Neural progenitor cell (in vitro differentiated cells): ENCODE results near the gene TMEM161B. TPM values are rescaled to one million over a fixed set of nuclear protein-coding genes. Genes with fewer than 3 reads are reported as not detected.

Experiments
- DNase-seq: peaks from one replicate; pipeline ENCODE4 v3.0.0-alpha.2; 2016; ENCODE audit warnings: low spot score
- H2AFZ ChIP-seq: fragments of 200-600 bp; sonication (generic); replicated peaks from 2 replicates; pipeline ENCODE4 v1.6.1; 2016; ENCODE audit warnings: antibody characterized with exemption
- H3F3A ChIP-seq: fragments of 200-600 bp; sonication (generic); 2 replicates; pipeline ENCODE4 v1.6.1; 2016; ENCODE audit warnings: antibody characterized with exemption, low read depth
- H3K27ac ChIP-seq: fragments of 200-600 bp; sonication (generic); 2 replicates; pipeline ENCODE4 v1.5.1; 2016; ENCODE audit warnings: mild to moderate bottlenecking
- H3K27me3 ChIP-seq: fragments of 200-600 bp; sonication (generic); 2 replicates; pipeline ENCODE4 v1.6.1; 2016; ENCODE audit warnings: mild to moderate bottlenecking, moderate library complexity
- H3K36me3 ChIP-seq: fragments of 200-600 bp; sonication (generic); 2 replicates; pipeline ENCODE4 v1.5.1; 2016
- H3K4me1 ChIP-seq: fragments of 200-600 bp; sonication (generic); 2 replicates; pipeline ENCODE4 v1.6.1; 2016; ENCODE audit warnings: mixed run types
- H3K4me2 ChIP-seq: fragments of 200-600 bp; sonication (generic); 2 replicates; pipeline ENCODE4 v1.6.1; 2016
- H3K4me3 ChIP-seq: fragments of 200-600 bp; sonication (generic); 2 replicates; pipeline ENCODE4 v1.5.1; 2016
- H3K79me2 ChIP-seq: fragments of 200-600 bp; sonication (generic); 2 replicates; pipeline ENCODE4 v1.6.1; 2016; ENCODE audit warnings: low read depth
- H3K9ac ChIP-seq: fragments of 200-600 bp; sonication (generic); 2 replicates; pipeline ENCODE4 v1.6.1; 2016
- H3K9me3 ChIP-seq: fragments of 200-600 bp; sonication (generic); 2 replicates; pipeline ENCODE4 v1.5.1; 2016; ENCODE audit warnings: low read depth
- H4K20me1 ChIP-seq: fragments of 200-600 bp; sonication (generic); 2 replicates; pipeline ENCODE4 v1.6.1; 2016; ENCODE audit warnings: low read depth
- H3K27ac Mint-ChIP-seq: 3 replicates; pipeline ENCODE4 v1.8.0; 2021; ENCODE audit warnings: mixed read lengths
- H3K27me3 Mint-ChIP-seq: 2 replicates; pipeline ENCODE4 v1.8.0; 2022; ENCODE audit warnings: low read depth, mild to moderate bottlenecking, inconsistent platforms, moderate library complexity, mixed read lengths; ENCODE audit not compliant: insufficient read depth
- H3K36me3 Mint-ChIP-seq: 3 replicates; pipeline ENCODE4 v1.8.0; 2021; ENCODE audit warnings: mixed read lengths
- H3K4me1 Mint-ChIP-seq: 3 replicates; pipeline ENCODE4 v1.8.0; 2021; ENCODE audit warnings: mixed read lengths
- H3K4me3 Mint-ChIP-seq: 3 replicates; pipeline ENCODE4 v1.8.0; 2021; ENCODE audit warnings: mild to moderate bottlenecking, moderate library complexity, mixed read lengths
- H3K9me3 Mint-ChIP-seq: 3 replicates; pipeline ENCODE4 v1.8.0; 2020; ENCODE audit warnings: mixed read lengths
- EZH2 ChIP-seq: fragments of 200-600 bp; sonication (generic); IDR thresholded peaks from 2 replicates; pipeline ENCODE4 v1.6.1; 2017; ENCODE audit warnings: antibody characterized with exemption, mild to moderate bottlenecking, moderate library complexity
- EZH2phosphoT487 ChIP-seq: fragments of 200-600 bp; sonication (generic); IDR thresholded peaks from 2 replicates; pipeline ENCODE4 v1.6.1; 2017; ENCODE audit warnings: antibody characterized with exemption
- total RNA-seq: library from RNA; depleted of rRNA; stranded (reverse); fragments of >200 nt; gene quantifications from 2 replicates; pipeline ENCODE4 v1.2.3, GENCODE V29; 2015; ENCODE audit warnings: low replicate concordance
- TF ChIP-seq, protein P1 (sequence below): fragments of 200-600 bp; sonication (generic); IDR thresholded peaks from 2 replicates; pipeline ENCODE4 v1.5.1; 2017; ENCODE audit warnings: antibody characterized with exemption, mild to moderate bottlenecking

Gene TMEM161B
- total RNA-seq, 1 donor from 2014 or later: 46.1 TPM

DNA sequence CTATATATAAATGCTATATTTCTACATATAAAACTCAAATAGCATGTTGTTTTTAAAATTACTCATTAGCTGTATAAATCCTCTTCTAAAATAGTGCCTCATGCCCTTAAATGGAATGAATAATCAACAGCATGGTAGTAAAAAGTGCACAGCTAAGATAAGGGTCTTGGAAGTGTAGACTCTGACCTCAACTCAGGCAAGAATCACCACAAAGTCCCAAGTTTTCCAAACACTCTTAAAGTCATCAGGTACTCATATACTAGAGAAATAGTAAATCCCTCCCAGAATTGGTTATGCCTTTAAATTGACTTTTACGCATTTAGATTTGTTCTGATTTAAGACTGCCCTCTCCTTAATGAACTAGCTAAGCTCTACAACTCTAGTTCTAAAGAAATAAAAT, 113.8 kb downstream of the TMEM161B start:
- Mint-ChIP-seq H3K27ac (no peak overlapping the region), H3K36me3 (no peaks in the 10 kb centered on the region), H3K27me3 (peaks cover 4% of the 10 kb centered on the region), H3K4me1 (no peaks in the 10 kb centered on the region), H3K9me3 (peaks cover 2% of the 10 kb centered on the region), H3K4me3 (no peak overlapping the region)
- Histone ChIP-seq H4K20me1 (no peaks in the 10 kb centered on the region), H3F3A (no peaks in the 10 kb centered on the region), H3K27me3 (no peaks in the 10 kb centered on the region), H3K4me1 (peaks cover 15% of the 10 kb centered on the region), H3K4me2 (no peak overlapping the region), H3K9me3 (peaks cover 6% of the 10 kb centered on the region), H2AFZ (no peak overlapping the region), H3K9ac (no peak overlapping the region), H3K36me3 (no peaks in the 10 kb centered on the region), H3K79me2 (no peaks in the 10 kb centered on the region), H3K4me3 (no peak overlapping the region), H3K27ac (no peak overlapping the region)
- TF ChIP-seq EZH2phosphoT487 (no peak), EZH2 (no peak)
- TF ChIP-seq, protein P1, sequence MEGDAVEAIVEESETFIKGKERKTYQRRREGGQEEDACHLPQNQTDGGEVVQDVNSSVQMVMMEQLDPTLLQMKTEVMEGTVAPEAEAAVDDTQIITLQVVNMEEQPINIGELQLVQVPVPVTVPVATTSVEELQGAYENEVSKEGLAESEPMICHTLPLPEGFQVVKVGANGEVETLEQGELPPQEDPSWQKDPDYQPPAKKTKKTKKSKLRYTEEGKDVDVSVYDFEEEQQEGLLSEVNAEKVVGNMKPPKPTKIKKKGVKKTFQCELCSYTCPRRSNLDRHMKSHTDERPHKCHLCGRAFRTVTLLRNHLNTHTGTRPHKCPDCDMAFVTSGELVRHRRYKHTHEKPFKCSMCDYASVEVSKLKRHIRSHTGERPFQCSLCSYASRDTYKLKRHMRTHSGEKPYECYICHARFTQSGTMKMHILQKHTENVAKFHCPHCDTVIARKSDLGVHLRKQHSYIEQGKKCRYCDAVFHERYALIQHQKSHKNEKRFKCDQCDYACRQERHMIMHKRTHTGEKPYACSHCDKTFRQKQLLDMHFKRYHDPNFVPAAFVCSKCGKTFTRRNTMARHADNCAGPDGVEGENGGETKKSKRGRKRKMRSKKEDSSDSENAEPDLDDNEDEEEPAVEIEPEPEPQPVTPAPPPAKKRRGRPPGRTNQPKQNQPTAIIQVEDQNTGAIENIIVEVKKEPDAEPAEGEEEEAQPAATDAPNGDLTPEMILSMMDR: no peak
- DNase-seq: no peak

GRCh38 chr5:88150747-88151146, 117.9 kb downstream of the TMEM161B start:
- Histone ChIP-seq H3K4me2 (no peak overlapping the region), H3K27me3 (peaks cover 30% of the 10 kb centered on the region), H3K4me1 (peaks cover 5% of the 10 kb centered on the region), H3K27ac (no peak overlapping the region), H4K20me1 (no peaks in the 10 kb centered on the region), H3K9ac (no peak overlapping the region), H3K9me3 (peaks cover 6% of the 10 kb centered on the region), H3K4me3 (no peak overlapping the region), H3F3A (peaks cover 4% of the 10 kb centered on the region), H2AFZ (no peak overlapping the region), H3K79me2 (no peaks in the 10 kb centered on the region), H3K36me3 (no peaks in the 10 kb centered on the region)
- Mint-ChIP-seq H3K27ac (no peak overlapping the region), H3K9me3 (peaks cover 2% of the 10 kb centered on the region), H3K27me3 (peaks cover 4% of the 10 kb centered on the region), H3K4me1 (peaks cover 5% of the 10 kb centered on the region), H3K4me3 (no peak overlapping the region), H3K36me3 (no peaks in the 10 kb centered on the region)
- no peak for DNase-seq
- TF ChIP-seq, protein P1: no peak
- TF ChIP-seq EZH2 (no peak), EZH2phosphoT487 (no peak)

- Mint-ChIP-seq H3K27me3 (peaks cover 22% of the 10 kb centered on the region), H3K36me3 (no peaks in the 10 kb centered on the region), H3K4me1 (peaks cover 21% of the 10 kb centered on the region), H3K9me3 (no peaks in the 10 kb centered on the region), H3K4me3 (peak overlapping the region; percentile 14), H3K27ac (no peak overlapping the region)
- Histone ChIP-seq H3K36me3 (no peaks in the 10 kb centered on the region), H3K9ac (no peak overlapping the region), H2AFZ (peak overlapping the region; percentile 26), H3K9me3 (no peaks in the 10 kb centered on the region), H3K27ac (no peak overlapping the region), H3K4me1 (peaks cover 7% of the 10 kb centered on the region), H4K20me1 (peaks cover 39% of the 10 kb centered on the region), H3F3A (peaks cover 18% of the 10 kb centered on the region), H3K4me3 (peak overlapping the region; percentile 37), H3K4me2 (peak overlapping the region; percentile 75), H3K27me3 (peaks cover 76% of the 10 kb centered on the region), H3K79me2 (no peaks in the 10 kb centered on the region)
- DNase-seq: peak; percentile 67
- TF ChIP-seq, protein P1: no peak
- TF ChIP-seq EZH2: peak; percentile 85
- peak; percentile 63 for TF ChIP-seq EZH2phosphoT487
Observed at GRCh38 chr5:88145611-88146467, 122.8 kb downstream of the TMEM161B start.
